ENCODE data around the gene GALNT17.

The GALNT17 gene

DNA sequence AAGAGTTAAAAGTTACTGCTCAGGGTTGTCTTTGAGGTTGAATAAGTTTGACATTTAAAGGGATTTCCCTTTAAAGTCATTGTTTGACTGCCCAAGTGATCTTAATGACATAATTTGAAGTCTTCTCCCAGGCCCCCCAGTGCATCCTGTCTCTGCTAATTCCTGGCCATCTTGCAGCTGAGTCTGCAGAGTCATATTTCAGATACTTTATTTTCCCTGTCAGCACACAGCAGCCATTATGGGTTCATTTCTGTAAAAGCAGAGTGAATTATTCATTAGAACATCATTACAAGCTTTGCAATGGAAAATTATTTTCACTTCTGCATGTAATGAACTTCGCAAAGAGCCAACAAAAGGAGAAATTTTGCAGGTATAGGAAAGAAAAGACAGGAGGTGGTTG is 536.6 kb downstream of the GALNT17 start:
- DNase-seq (ENCODE audit: low read depth in 2 of 3, low spot score in 1 of 3): no peak

GRCh38 chr7:71679480-71679879 is 547.5 kb downstream of the GALNT17 start:
- no peak for DNase-seq (ENCODE audit: low read depth in 2 of 3, low spot score in 1 of 3)

DNA sequence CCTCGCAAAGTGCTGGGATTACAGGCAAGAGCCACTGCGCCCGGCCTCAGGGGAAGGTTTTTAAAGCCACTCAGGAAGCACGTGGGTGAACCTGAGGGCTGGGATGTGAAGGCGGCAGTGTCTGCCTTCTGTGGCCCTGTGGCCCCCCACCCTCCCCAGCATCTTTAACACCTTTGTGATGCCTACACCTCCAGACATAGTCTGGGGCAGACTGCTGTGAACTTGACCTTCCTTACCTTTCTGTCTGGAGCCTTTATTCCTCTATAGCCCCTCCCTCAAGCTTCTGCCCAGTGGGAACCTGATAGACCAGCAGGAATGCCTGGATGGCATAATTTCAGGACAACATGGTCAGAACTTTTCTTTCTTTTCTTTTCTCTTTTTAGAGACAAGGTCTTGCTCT is 550.2 kb downstream of the GALNT17 start:
- DNase-seq (ENCODE audit: low read depth in 2 of 3, low spot score in 1 of 3): no peak

DNA sequence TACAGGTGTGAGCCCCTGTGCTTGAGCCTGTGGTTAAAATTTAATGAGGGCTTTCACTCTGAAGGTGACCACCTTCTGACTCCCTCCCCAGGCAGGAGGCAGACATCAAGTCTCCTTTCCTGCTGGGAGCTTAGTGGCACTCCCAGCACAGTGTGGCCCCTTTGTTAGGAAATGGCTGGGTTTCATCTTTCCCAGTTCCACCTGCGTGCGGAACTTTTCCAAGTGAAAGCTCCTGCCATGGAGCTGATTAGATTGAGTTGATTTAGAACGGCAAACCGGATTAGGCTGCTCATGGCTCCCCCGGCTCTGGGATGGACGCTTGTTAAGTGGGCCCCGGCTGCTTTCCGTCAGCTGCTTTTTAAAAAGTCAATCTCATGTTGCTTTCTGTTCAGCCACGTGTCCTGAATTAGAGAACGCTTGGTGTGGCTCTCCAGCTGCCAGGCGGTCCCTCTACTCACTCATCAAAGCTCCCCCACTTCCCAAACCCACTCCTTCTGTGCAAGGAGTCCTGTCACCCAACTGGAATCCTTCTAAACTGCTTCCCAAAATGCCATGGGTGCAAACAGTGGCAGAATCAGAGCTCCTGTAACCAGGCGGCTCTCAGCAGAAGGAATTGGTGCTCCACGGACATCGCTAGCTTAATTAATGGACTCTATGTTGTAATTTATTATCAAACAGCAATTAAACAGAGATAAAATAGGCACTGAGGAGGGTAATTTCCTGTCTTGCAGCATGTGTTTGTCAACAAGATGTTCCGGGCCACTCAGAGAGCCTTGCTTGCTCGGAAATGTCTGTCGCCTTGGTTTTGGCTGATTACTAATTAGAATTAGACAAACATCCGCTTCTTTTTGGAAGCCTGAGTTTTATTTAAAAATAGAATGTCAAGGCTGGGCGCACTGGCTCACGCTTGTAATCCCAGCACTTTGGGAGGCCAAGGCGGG is 551.2 kb downstream of the GALNT17 start:
- DNase-seq (ENCODE audit: low read depth in 2 of 3, low spot score in 1 of 3): no peak

- no peak for DNase-seq (ENCODE audit: low read depth in 2 of 3, low spot score in 1 of 3)
Measured at GRCh38 chr7:71687286-71687685, 555.3 kb downstream of the GALNT17 start.

GRCh38 chr7:71687831-71688599 is 556.1 kb downstream of the GALNT17 start:
- DNase-seq (ENCODE audit: low read depth in 2 of 3, low spot score in 1 of 3): no peak

- no peak for DNase-seq (ENCODE audit: low read depth in 2 of 3, low spot score in 1 of 3)
Measured at GRCh38 chr7:71691538-71691937, 559.6 kb downstream of the GALNT17 start.

DNA sequence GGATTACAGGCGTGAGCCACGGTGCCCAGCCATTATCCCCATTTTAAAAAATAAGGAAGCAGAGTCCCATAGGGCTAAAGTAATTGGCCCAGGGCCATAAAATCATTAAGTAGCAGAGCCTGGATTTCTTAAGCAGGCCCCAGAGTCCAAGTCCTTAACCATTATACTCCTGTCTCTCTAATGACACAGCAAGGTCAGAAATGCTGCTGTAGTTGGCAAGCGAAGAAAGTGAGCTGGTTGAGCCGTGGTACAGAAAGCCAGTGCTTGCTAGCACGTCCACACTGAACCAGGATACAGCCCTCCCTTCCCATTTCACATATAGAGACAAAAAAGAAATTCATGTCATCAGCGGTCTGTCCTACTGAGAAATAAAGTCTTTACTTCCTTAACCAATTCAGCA is 562.7 kb downstream of the GALNT17 start:
- DNase-seq (ENCODE audit: low read depth in 2 of 3, low spot score in 1 of 3): no peak

- DNase-seq (ENCODE audit: low read depth in 2 of 3, low spot score in 1 of 3): no peak
Measured at GRCh38 chr7:71695186-71695585, 563.2 kb downstream of the GALNT17 start.

- no peak for DNase-seq (ENCODE audit: low read depth in 2 of 3, low spot score in 1 of 3)
Measured at GRCh38 chr7:71696511-71696910, 564.6 kb downstream of the GALNT17 start.

DNA sequence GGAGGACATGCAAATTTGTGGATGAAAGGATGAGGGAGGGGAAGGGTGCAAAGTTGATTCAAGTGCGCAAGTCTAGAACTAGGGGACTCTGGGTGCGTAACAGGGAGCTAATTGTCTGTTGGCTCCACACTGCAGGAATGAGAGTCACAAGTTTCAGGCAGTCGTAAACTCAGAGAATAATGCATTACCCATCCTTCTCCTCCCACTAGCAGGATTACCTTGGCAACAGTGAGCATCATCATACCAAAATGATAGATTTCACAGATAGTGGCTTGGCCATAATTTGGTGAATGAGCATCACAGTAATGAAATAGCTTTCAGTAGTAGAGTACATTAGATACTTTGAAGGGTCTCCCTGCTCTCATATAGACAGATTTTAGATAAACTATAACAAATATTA is 565.5 kb downstream of the GALNT17 start:
- no peak for DNase-seq (ENCODE audit: low read depth in 2 of 3, low spot score in 1 of 3)

- no peak for DNase-seq (ENCODE audit: low read depth in 2 of 3, low spot score in 1 of 3)
Measured at GRCh38 chr7:71705217-71705616, 573.3 kb downstream of the GALNT17 start.

- no peak for DNase-seq (ENCODE audit: low read depth in 2 of 3, low spot score in 1 of 3)
Measured at GRCh38 chr7:71705901-71706596, 574.1 kb downstream of the GALNT17 start.

- no peak for DNase-seq (ENCODE audit: low read depth in 2 of 3, low spot score in 1 of 3)
Measured at GRCh38 chr7:71706597-71706975, 574.6 kb downstream of the GALNT17 start.

DNA sequence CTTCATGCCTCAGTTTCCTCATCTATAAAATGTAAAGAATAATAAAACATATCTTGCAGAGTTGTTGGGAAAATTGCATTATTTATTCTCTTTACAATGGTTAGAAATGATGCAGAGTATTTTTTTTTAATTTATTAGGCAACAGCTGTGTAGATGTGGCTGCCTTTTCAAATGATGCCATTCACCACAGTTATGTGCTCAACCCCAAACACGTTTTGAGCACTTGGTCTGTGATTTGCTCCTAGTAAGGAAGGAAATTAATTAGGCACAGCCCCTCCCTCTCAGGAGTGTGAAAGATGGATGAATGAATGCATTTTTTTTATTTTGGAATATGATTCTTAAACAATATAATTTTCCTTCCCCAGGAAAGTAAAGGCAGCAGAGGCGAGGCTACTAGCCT is 575.1 kb downstream of the GALNT17 start:
- DNase-seq (ENCODE audit: low read depth in 2 of 3, low spot score in 1 of 3): no peak

- no peak for DNase-seq (ENCODE audit: low read depth in 2 of 3, low spot score in 1 of 3)
Measured at GRCh38 chr7:71708710-71709109, 576.8 kb downstream of the GALNT17 start.

GRCh38 chr7:71710442-71710841 is 578.5 kb downstream of the GALNT17 start:
- no peak for DNase-seq (ENCODE audit: low read depth in 2 of 3, low spot score in 1 of 3)

DNA sequence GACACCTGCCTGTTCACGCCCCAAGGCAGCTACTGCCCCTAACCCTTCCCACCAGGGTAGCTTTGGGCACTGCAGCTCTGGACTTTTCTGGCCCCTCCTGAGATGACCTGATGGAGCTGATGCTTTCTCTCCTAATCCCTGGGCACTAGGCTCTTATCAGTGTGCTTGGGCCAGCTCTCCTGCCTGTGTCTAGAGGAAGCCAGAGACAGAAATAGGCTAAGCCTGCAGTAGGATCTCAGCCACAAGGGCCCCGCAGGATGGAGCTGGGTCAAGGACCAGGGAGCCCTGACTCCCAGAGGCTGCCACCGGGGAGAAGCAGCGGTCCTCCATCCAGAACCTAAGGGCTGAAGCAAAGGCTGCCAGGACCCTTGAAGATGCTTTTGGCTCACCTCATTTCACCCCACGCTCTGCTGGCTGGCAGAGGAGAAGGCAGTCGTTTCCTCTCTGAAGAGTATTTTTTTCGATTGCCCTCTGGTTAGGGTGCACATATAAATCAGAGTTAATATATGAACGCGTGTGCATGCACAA is 580.8 kb downstream of the GALNT17 start:
- DNase-seq (ENCODE audit: low read depth in 2 of 3, low spot score in 1 of 3): no peak

- DNase-seq (ENCODE audit: low read depth in 2 of 3, low spot score in 1 of 3): no peak
Measured at GRCh38 chr7:71716690-71717089, 584.7 kb downstream of the GALNT17 start.

GRCh38 chr7:71718563-71718962 is 586.6 kb downstream of the GALNT17 start:
- DNase-seq (ENCODE audit: low read depth in 2 of 3, low spot score in 1 of 3): no peak

GRCh38 chr7:71721742-71722141 is 589.8 kb downstream of the GALNT17 start:
- no peak for DNase-seq (ENCODE audit: low read depth in 2 of 3, low spot score in 1 of 3)
